GM10248 (cell line): ENCODE results near the gene MYH15.

Source experiments
- CTCF ChIA-PET: fragments of 300-600 bp; sonication (Branson Sonifier 250); formaldehyde crosslinking; extraction: SDS; loops from one replicate; lab custom pipeline; 2021; ENCODE audit warnings: antibody characterized with exemption; lab: Yijun Ruan, JAX
- POLR2A ChIA-PET: fragments of 350-650 bp; sonication (Branson Sonifier 250); formaldehyde crosslinking; extraction: SDS; loops from one replicate; lab custom pipeline; 2020; ENCODE audit warnings: antibody characterized with exemption; lab: Yijun Ruan, JAX
- DNase-seq: peaks from one replicate; pipeline ENCODE4 v3.0.0; 2012; ENCODE audit errors: extremely low spot score
- CTCF ChIP-seq: IDR thresholded peaks from 2 replicates; pipeline ENCODE4 v1.5.1; 2012; ENCODE audit warnings: mild to moderate bottlenecking, low read depth; ENCODE audit errors: extremely low read depth, missing control alignments, control extremely low read depth

The MYH15 gene

DNA sequence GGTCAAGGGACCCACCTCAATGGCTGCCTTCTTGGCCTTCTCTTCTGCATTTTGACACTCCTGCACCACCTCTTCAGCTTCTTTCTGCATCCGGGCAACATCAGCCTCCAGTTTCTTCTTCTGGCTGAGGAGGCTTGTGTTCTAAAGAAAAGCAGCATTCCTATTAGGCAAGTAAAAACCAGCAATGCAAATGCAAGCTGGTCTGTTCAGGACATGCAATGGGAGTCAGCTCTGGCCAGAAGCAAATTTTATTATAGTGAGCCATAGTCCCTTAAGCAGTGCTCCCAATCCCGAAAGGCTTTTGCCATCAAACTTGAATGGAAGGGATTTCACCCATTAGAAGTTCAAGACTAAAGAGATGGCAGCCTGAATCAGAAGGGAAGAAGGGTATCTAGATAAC is 116.4 kb downstream of the MYH15 start:
- ChIA-PET POLR2A (no interaction called here), CTCF (interaction anchor here (1.0 to 3.7 kb wide), 3 partner anchors 12 to 17 kb away, joined by 3 to 18 read pairs (median 4); no protein-coding TSS in a partner anchor)
- DNase-seq = no peak
- TF ChIP-seq CTCF = no peak

- no peak for DNase-seq
- POLR2A ChIA-PET = no interaction called here
- TF ChIP-seq CTCF = no peak
- CTCF ChIA-PET = interaction anchor here (1.2 to 3.7 kb wide), 5 partner anchors 10 to 77 kb away, joined by 3 to 18 read pairs (median 4); no protein-coding TSS in a partner anchor
These were observed 117.1 kb downstream of the MYH15 start for GRCh38 chr3:108393128-108393900.

DNA sequence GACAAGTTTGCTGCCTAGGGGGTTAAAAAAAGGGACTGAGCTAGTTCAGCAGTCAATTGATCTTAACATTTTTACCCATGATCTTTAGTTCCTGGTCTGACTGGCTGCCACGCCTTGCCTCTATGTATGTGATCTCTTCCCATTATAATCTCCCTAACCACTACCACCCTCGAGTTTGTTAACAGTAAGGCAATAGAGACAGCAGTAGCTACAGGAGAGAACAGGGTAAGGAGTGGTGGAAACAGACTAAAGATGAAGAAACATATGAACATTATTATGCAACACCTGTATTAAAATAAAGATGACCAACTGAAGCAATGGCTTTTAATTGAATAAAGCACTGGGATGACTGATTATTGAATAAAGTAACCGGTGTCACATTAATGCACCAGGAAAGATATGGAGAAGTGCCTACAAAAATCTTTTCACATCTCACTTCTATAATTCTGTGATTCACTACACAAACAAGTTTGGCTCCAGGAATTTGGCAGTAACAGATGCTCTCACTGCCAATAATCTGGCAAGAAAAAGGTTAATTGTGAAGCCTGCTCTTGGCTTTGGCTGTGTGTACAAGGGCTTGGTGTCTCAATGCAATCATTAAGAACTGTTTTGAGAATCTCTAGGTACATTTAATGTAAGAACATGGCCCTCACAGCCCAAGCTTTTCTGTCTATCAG is 118.3 kb downstream of the MYH15 start:
- CTCF ChIA-PET = interaction anchor here (1.2 to 3.7 kb wide), 4 partner anchors 11 to 76 kb away, joined by 3 to 18 read pairs (median 4); no protein-coding TSS in a partner anchor
- POLR2A ChIA-PET = no interaction called here

GRCh38 chr3:108389372-108389771 is 121.0 kb downstream of the MYH15 start:
- no peak for TF ChIP-seq CTCF
- CTCF ChIA-PET = interaction anchor here (0.9 to 1.3 kb wide), 4 partner anchors 9 to 67 kb away, joined by 3 to 4 read pairs (median 4); no protein-coding TSS in a partner anchor
- POLR2A ChIA-PET = no interaction called here
- no peak for DNase-seq

More for the DNA sequence above, 118.3 kb downstream of the MYH15 start:
- DNase-seq = no peak
- no peak for TF ChIP-seq CTCF

DNA sequence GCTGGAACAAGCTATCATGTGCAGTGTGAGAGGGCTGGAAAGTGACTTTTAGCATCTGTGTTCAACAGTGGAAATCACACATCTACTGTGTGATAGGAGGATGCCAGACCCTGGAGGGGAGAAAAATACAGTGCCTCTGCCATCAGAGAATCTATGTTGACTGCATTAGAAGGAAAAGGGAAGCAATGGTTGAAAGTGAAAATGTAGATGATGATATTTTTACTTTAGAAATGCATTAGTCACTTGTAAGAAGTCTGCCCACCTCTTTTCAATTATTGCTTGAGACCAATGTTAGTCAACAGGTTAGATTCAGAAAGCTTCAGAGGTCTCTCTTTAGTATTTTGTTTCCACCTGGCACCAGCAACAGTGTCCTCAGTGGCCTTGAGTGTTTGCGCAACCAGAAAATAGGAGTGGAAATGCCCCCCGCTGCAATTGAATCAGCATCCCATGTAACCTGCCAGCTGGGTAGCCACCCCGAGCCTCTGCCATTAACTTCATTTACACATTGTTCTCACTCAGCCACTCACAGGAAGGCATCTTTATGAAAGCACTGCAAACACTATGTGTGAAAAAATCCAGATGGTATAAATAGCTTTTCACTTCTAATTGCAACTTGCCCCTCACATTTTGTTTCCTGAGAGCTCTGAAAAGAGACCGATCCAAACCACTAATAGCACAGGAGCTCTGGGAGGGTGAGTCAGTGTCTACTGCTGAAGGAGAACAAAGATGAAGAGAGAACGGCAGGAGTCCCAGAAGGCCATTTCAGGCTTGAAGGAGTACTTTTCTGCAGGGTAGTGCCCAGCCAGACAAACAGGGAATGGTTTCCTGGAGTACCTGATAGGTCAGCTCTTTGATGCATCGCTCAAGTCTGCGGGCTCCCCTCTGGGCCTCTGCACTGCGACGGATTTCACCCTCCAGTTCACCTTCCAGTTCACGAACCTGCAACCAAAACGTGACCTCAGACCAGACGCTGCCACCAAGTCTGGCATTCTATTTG is 122.0 kb downstream of the MYH15 start:
- ChIA-PET POLR2A (no interaction called here), CTCF (interaction anchor here (0.9 to 1.4 kb wide), 8 partner anchors 16 to 235 kb away, joined by 3 to 5 read pairs (median 4); no protein-coding TSS in a partner anchor)
- DNase-seq = peak; percentile 26
- no peak for TF ChIP-seq CTCF
